HG03460 (cell line): ENCODE results near the gene PALB2.

Experiments used
- ATAC-seq: cut with Tn5 transposase; IDR thresholded peaks from one replicate; pipeline ENCODE4 v1.9.1; 2021; ENCODE audit not compliant: unreplicated experiment

PALB2 gene

GRCh38 chr16:23556881-23557778 is 84.0 kb downstream of the PALB2 start, which contains the start of the genes EARS2 and UBFD1:
Gene EARS2, minus strand, starts transcription at chr16:23557350. Its CDS starts 7 bp downstream, at chr16:23557343.
Gene UBFD1, plus strand, starts transcription at chr16:23557727. Its CDS starts 16 bp downstream, at chr16:23557743.
- peak; percentile 91 for ATAC-seq

GRCh38 chr16:23554536-23554935 is 86.6 kb downstream of the PALB2 start:
- ATAC-seq: no peak
